Epithelial cell of esophagus (primary cell): ENCODE data around the gene FSD1.
A peak's percentile ranks its signal among the peaks of the same experiment; 100 is the strongest.
"Not testable (repeated sequence)": the region's sequence is repeated elsewhere in the genome, so short reads cannot be mapped to it uniquely, and the experiment has no call there.

Experiments used
- DNase-seq: peaks from one replicate; pipeline ENCODE4 v3.0.0; 2010; ENCODE audit warnings: low read depth
- H3K4me3 ChIP-seq: 2 replicates; pipeline ENCODE4 v1.5.1; 2011; ENCODE audit warnings: mild to moderate bottlenecking, low read length, control low read depth
- TF ChIP-seq, protein P1 (sequence below): IDR thresholded peaks from 2 replicates; pipeline ENCODE4 v1.5.1; 2011; ENCODE audit warnings: low read depth, mild to moderate bottlenecking, low read length, control low read depth, inconsistent platforms; ENCODE audit not compliant: insufficient read depth; ENCODE audit errors: missing control alignments

FSD1 gene

DNA sequence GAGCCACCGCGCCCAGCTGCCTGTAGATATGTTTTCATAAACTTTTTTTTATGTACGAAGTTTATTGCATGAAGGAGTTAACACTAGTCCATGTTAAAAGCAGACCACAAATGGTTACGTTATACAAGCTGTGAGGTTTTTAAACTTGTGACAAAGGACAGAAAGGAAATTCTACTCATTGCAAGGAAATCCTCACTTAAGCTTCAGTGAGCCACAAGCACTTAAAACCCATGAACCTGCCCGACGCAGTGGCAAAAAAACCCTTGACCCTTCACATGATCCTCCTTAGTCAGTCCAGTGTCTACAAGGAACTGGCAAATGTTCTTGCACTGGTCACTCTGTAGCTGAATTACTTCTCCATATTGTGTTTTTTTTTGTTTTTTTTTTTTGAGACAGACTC, 43.1 kb downstream of the FSD1 start:
- no peak overlapping the region for H3K4me3 ChIP-seq
- TF ChIP-seq, protein P1, sequence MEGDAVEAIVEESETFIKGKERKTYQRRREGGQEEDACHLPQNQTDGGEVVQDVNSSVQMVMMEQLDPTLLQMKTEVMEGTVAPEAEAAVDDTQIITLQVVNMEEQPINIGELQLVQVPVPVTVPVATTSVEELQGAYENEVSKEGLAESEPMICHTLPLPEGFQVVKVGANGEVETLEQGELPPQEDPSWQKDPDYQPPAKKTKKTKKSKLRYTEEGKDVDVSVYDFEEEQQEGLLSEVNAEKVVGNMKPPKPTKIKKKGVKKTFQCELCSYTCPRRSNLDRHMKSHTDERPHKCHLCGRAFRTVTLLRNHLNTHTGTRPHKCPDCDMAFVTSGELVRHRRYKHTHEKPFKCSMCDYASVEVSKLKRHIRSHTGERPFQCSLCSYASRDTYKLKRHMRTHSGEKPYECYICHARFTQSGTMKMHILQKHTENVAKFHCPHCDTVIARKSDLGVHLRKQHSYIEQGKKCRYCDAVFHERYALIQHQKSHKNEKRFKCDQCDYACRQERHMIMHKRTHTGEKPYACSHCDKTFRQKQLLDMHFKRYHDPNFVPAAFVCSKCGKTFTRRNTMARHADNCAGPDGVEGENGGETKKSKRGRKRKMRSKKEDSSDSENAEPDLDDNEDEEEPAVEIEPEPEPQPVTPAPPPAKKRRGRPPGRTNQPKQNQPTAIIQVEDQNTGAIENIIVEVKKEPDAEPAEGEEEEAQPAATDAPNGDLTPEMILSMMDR, result no peak
- no peak for DNase-seq

DNA sequence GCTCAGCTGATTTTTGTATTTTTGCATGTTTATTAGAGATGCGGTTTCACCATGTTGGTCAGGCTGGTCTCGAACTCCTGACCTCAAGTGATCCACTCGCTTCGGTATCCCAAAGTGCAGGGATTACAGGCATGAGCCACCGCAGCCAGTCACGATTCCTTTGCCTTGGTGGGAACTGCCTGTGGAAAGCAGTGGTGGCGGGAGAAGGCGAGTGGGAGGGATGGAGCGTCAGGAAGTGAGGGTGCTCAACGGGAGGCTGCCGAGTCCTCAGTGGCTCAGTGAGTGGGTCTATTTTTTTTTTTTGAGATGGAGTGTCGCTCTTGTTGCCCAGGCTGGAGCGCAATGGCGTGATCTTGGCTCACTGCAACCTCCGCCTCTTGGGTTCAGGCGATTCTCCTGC, 44.8 kb downstream of the FSD1 start:
- not testable (repeated sequence) for DNase-seq, H3K4me3 ChIP-seq

DNA sequence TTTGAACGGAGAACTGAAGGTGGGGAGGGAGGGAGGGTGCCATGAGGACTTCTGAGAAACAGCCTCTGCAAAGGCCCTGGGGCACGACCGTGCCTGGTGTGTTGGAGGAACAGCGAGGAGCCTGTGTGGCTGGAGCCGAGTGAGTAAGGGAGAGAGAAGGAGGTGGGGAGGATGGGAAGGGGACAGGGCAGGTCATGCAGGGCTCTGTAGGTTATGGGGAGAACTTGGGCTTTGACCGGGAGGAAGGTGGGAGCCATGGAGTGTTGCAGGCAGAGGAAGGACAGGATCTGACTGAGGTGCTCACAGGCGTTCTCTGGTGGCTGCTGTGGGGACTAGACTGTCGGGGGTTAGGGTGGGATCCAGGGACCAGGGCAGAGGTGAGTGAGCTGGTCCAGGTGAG, 45.7 kb downstream of the FSD1 start:
- H3K4me3 ChIP-seq, result no peak overlapping the region
- no peak for DNase-seq
- TF ChIP-seq, protein P1, result no peak

DNA sequence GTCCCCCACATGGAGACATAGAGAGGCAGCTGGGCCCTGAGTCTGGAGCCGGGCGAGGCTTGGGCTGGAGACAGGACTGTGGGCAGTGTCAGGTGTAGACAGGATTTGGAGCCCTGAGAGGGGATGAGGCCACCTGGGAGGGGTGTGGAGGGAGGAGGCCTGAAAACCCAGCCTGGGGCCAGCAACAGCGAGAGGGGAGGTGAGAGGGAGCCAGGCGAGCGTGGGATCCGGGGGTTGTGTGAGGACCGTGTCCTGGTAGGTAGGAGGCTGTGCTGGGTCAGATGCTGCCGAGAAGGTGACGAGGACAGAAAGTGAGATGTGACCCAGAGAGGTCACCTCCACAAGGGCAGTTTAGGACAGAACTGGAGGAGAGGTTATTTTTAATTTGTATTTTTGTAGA, 46.3 kb downstream of the FSD1 start:
- no peak overlapping the region for H3K4me3 ChIP-seq
- TF ChIP-seq, protein P1, result no peak
- DNase-seq, result no peak

DNA sequence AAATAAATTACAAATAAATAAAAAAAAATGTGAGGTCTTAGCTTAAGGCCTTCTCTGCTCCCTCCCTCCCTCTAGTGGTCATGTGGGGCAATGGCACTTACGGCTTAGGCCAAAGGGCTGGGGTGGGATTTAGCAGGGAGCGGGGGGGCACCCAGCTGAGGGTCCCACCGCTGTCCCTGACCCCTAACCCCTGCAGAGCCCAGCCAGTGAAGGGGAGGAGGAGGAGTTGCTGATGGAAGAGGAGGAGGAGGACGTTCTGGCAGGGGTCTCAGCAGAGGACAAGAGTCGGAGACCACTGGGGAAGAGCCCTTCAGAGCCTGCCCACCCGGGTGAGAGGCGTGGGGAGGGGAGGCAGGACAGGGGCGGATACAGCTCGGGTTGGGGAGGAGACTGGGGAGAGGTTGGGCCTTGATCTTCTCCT, 48.3 kb downstream of the FSD1 start:
- TF ChIP-seq, protein P1, result peak; percentile 73
- DNase-seq, result peak; percentile 61
- H3K4me3 ChIP-seq, result no peak overlapping the region

DNA sequence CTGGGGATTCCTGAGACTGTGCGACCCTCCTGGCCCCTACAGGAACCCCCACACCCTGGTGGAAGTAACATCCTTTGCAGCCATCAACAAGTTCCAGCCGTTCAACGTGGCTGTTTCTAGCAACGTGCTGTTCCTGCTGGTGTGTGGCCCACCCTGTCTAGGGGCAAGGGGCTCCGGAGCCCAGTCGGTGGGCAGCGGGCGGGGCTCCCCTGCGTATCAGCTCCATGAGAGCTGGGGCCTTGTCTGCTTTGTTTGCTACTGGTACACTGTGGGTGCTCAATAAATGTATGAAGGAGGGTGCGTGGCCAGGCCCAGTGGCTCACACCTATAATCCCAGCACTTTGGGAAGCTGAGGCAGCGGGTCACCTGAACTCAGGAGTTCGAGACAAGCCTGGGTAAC, 49.9 kb downstream of the FSD1 start:
- DNase-seq, result no peak
- no peak overlapping the region for H3K4me3 ChIP-seq
- TF ChIP-seq, protein P1, result no peak

DNA sequence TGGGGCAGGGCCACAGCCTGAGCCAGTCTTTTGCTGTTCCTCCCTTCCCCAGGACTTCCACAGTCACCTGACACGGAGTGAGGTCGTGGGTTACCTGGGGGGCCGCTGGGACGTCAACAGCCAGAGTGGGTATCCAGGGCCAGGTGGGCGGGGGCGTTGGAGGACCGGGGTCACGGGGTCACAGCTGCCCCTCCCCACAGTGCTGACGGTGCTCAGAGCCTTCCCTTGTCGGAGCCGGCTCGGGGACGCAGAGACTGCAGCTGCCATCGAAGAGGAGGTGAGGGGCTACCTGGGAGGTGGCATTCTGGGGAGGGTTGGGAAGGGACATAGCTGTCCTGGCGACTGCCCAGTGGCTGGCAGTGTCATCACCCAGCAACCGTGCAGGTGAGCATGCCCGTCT, 50.5 kb downstream of the FSD1 start:
- H3K4me3 ChIP-seq, result no peak overlapping the region
- TF ChIP-seq, protein P1, result no peak
- DNase-seq, result no peak
